Measurements from ENCODE around the gene GAS7. TPM values are rescaled to one million over a fixed set of nuclear protein-coding genes. Genes with fewer than 3 reads are reported as not detected.

GAS7 gene
- total RNA-seq, 6 experiments from 2014 or later = 1.6 to 7.1 (median 2.7) TPM

DNA sequence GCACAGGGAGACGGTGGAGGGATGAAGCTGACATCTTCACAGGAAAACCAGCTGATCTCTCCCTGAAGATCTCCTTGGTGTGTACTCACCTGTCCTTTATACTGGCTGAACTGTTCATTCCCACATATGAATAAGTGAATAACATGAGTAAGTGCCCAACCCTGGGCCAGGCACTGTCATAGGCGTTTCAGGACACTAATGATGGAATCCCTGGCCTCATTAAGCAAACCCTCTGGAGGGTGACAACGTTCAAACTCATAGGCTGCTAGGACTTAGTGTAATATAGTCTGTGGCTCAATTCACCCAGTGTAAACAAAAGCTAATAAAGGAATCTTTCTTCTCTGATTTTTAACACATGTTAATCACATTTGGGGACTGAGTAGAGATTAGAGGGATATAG, 24.5 kb downstream of the GAS7 start:
- Histone ChIP-seq H3K9me3 (no peaks in the 10 kb centered on the region), H3K27me3 (no peaks in the 10 kb centered on the region), H3K4me1 (no peaks in the 10 kb centered on the region), H3K4me3 (no peak overlapping the region), H3K36me3 (no peaks in the 10 kb centered on the region), H3K27ac (no peak overlapping the region)
- DNase-seq (no peak), ATAC-seq (no peak)
- TF ChIP-seq POLR2A (IDR thresholded peaks at IDR 0.05) = no peak
- intact Hi-C loops (cut with DNase I) = no loop called here
- WGBS (ENCODE audit: insufficient coverage, low coverage, low lambda C conversion rate, missing lambda C conversion rate) = 46% methylated on average over 3 of the region's 3 CpGs

DNA sequence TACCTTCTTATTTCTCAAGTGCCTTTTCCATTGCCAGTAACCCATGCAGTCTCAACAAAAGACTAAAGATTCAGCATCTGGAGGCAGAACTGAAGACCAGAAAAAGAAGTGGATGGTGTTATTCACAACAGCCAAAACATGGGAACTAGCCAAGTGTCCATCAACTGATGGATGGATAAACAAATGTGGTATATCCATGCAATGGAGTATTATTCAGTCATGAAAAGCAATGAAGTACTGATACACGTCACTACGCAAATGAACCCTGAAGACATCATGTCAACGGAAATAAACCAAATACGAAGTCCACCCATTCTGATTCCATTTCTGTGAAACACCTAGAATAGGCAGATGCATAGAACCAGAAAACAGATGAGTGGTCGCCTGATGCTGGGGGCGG, 25.6 kb downstream of the GAS7 start:
- Histone ChIP-seq H3K27ac (no peak overlapping the region), H3K4me1 (no peaks in the 10 kb centered on the region), H3K36me3 (no peaks in the 10 kb centered on the region), H3K9me3 (no peaks in the 10 kb centered on the region), H3K4me3 (no peak overlapping the region), H3K27me3 (no peaks in the 10 kb centered on the region)
- intact Hi-C loops (cut with DNase I) = no loop called here
- 82% methylated on average over 5 of the region's 6 CpGs for WGBS (ENCODE audit: insufficient coverage, low coverage, low lambda C conversion rate, missing lambda C conversion rate)
- no peak for DNase-seq
- no peak for ATAC-seq
- TF ChIP-seq, protein P1, sequence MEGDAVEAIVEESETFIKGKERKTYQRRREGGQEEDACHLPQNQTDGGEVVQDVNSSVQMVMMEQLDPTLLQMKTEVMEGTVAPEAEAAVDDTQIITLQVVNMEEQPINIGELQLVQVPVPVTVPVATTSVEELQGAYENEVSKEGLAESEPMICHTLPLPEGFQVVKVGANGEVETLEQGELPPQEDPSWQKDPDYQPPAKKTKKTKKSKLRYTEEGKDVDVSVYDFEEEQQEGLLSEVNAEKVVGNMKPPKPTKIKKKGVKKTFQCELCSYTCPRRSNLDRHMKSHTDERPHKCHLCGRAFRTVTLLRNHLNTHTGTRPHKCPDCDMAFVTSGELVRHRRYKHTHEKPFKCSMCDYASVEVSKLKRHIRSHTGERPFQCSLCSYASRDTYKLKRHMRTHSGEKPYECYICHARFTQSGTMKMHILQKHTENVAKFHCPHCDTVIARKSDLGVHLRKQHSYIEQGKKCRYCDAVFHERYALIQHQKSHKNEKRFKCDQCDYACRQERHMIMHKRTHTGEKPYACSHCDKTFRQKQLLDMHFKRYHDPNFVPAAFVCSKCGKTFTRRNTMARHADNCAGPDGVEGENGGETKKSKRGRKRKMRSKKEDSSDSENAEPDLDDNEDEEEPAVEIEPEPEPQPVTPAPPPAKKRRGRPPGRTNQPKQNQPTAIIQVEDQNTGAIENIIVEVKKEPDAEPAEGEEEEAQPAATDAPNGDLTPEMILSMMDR (IDR thresholded peaks at IDR 0.05) = no peak
- no peak for TF ChIP-seq POLR2A (IDR thresholded peaks at IDR 0.05)

DNA sequence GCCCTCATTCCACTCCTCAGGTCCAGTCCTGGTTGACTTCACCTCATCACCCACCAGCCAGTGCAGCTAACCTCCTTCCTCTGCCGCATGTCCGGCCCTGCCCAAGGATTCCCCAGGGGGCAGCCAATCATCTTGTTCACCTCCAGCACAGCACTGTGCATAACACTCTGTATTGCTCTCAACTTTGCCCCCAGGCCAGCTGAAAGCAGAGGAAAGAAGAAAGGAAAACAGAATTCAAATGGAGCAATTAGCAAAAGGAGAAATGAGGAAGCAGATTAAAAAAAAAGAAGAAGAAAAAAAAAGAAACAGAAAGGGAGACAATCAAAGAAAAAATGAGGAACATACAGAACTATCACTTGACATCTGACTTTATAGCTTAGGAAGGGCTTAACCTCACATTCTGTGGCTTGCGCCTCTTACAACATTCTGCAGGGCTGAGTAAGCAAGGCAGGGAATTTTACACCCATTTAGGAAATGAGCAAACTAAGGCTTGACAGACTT, 26.1 kb downstream of the GAS7 start:
- intact Hi-C loops (cut with DNase I) = no loop called here
- no peaks in the 10 kb centered on the region for H3K27me3 ChIP-seq
- DNase-seq = no peak
- ATAC-seq = peak in 3 of 4 donors; percentile 21 to 65 (median 57)
- H3K4me3 ChIP-seq = no peak overlapping the region
- WGBS (ENCODE audit: insufficient coverage, low coverage, low lambda C conversion rate, missing lambda C conversion rate) = 25% methylated on average over 3 of the region's 3 CpGs
- no peaks in the 10 kb centered on the region for H3K4me1 ChIP-seq
- TF ChIP-seq, protein P1 (IDR thresholded peaks at IDR 0.05) = no peak
- no peak for TF ChIP-seq POLR2A (IDR thresholded peaks at IDR 0.05)
- H3K27ac ChIP-seq = no peak overlapping the region
- no peaks in the 10 kb centered on the region for H3K9me3 ChIP-seq
- H3K36me3 ChIP-seq = no peaks in the 10 kb centered on the region

DNA sequence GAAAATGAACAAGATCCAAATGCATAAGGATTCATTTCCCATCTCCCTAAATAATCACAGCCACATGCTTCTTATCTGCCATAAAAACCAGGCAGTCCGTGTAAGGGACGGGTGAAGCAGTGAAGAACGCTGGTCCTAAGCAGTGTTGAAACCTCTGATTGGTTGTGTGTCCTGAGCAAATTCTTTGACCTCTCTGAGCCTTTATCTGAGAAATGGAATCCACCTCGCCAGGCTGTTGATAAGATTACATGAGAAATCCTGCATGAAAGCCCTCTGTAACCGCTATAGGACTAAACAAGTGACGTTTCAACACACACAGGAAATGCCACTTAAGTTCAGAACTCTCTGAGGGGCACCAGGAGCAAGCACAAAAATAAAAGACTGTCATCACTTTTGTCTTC, 26.8 kb downstream of the GAS7 start:
- 3% methylated on average over 6 of the region's 6 CpGs for WGBS (ENCODE audit: insufficient coverage, low coverage, low lambda C conversion rate, missing lambda C conversion rate)
- Histone ChIP-seq H3K4me1 (no peaks in the 10 kb centered on the region), H3K36me3 (no peaks in the 10 kb centered on the region), H3K27ac (no peak overlapping the region), H3K4me3 (no peak overlapping the region), H3K9me3 (no peaks in the 10 kb centered on the region), H3K27me3 (no peaks in the 10 kb centered on the region)
- ATAC-seq (peak in 1 of 4 donors; percentile 46), DNase-seq (no peak)
- TF ChIP-seq, protein P1 (IDR thresholded peaks at IDR 0.05) = no peak
- TF ChIP-seq POLR2A (IDR thresholded peaks at IDR 0.05) = no peak
- intact Hi-C loops (cut with DNase I) = no loop called here

DNA sequence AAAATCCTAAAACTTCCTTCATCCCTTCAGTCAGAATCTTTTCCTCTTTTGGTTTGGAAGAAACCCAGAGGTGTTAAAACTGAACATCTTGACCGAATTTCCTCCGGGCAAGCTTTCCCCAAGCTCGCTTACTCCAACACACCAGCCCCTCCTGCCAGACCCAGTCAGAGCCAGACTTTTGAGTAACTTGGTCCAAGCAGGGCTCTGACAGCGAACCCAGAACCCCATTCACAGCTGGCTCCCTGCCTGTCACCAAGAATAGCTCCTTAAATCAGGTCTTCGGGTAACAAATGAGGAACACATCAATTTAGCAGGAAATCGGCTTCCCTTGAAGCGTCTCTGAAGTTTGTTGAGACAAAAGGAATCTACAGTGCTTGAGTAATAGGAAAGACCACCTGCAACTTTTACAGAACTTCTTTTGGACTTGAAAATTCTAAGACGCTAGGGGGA, 27.3 kb downstream of the GAS7 start:
- H3K27ac ChIP-seq = no peak overlapping the region

More for the DNA sequence above, 27.3 kb downstream of the GAS7 start:
- TF ChIP-seq POLR2A (IDR thresholded peaks at IDR 0.05) = no peak
- TF ChIP-seq, protein P1 (IDR thresholded peaks at IDR 0.05) = no peak
- Histone ChIP-seq H3K4me1 (no peaks in the 10 kb centered on the region), H3K9me3 (no peaks in the 10 kb centered on the region), H3K4me3 (no peak overlapping the region), H3K27me3 (no peaks in the 10 kb centered on the region), H3K36me3 (no peaks in the 10 kb centered on the region)
- DNase-seq = no peak
- 29% methylated on average over 8 of the region's 8 CpGs for WGBS (ENCODE audit: insufficient coverage, low coverage, low lambda C conversion rate, missing lambda C conversion rate)
- intact Hi-C loops (cut with DNase I) = no loop called here
- ATAC-seq = peak in 1 of 4 donors; percentile 10
